Suprapubic skin (tissue), 3 donors: ENCODE measurements around the gene NMT2.

Experiments used
- EP300 ChIP-seq: sonication (generic); formaldehyde crosslinking; IDR thresholded peaks from one replicate; pipeline ENCODE4 v1.6.1; 2017; ENCODE audit warnings: antibody characterized with exemption
- TF ChIP-seq, protein P1 (sequence below), 2 donors: fragments of 200-600 bp in 1 of 2; fragments of 450-650 bp in 1 of 2; sonication (generic) in 1 of 2; IDR thresholded peaks; one replicate each; pipeline ENCODE4 v1.5.1; 2016 to 2019; ENCODE audit warnings: antibody characterized with exemption in 2 of 2, mild to moderate bottlenecking in 1 of 2, moderate library complexity in 1 of 2

- TF ChIP-seq, protein P1, sequence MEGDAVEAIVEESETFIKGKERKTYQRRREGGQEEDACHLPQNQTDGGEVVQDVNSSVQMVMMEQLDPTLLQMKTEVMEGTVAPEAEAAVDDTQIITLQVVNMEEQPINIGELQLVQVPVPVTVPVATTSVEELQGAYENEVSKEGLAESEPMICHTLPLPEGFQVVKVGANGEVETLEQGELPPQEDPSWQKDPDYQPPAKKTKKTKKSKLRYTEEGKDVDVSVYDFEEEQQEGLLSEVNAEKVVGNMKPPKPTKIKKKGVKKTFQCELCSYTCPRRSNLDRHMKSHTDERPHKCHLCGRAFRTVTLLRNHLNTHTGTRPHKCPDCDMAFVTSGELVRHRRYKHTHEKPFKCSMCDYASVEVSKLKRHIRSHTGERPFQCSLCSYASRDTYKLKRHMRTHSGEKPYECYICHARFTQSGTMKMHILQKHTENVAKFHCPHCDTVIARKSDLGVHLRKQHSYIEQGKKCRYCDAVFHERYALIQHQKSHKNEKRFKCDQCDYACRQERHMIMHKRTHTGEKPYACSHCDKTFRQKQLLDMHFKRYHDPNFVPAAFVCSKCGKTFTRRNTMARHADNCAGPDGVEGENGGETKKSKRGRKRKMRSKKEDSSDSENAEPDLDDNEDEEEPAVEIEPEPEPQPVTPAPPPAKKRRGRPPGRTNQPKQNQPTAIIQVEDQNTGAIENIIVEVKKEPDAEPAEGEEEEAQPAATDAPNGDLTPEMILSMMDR (IDR thresholded peaks at IDR 0.05), result no peak
- no peak for TF ChIP-seq EP300
Observed at GRCh38 chr10:15137636-15138035, 30.9 kb downstream of the NMT2 start.
